ENCODE data around the gene GDPD5.

GRCh38 chr11:75568616-75569219 is 43.0 kb upstream of the GDPD5 start:
- TF ChIP-seq, protein P1, sequence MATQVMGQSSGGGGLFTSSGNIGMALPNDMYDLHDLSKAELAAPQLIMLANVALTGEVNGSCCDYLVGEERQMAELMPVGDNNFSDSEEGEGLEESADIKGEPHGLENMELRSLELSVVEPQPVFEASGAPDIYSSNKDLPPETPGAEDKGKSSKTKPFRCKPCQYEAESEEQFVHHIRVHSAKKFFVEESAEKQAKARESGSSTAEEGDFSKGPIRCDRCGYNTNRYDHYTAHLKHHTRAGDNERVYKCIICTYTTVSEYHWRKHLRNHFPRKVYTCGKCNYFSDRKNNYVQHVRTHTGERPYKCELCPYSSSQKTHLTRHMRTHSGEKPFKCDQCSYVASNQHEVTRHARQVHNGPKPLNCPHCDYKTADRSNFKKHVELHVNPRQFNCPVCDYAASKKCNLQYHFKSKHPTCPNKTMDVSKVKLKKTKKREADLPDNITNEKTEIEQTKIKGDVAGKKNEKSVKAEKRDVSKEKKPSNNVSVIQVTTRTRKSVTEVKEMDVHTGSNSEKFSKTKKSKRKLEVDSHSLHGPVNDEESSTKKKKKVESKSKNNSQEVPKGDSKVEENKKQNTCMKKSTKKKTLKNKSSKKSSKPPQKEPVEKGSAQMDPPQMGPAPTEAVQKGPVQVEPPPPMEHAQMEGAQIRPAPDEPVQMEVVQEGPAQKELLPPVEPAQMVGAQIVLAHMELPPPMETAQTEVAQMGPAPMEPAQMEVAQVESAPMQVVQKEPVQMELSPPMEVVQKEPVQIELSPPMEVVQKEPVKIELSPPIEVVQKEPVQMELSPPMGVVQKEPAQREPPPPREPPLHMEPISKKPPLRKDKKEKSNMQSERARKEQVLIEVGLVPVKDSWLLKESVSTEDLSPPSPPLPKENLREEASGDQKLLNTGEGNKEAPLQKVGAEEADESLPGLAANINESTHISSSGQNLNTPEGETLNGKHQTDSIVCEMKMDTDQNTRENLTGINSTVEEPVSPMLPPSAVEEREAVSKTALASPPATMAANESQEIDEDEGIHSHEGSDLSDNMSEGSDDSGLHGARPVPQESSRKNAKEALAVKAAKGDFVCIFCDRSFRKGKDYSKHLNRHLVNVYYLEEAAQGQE (IDR thresholded peaks at IDR 0.05) = no peak
- TF ChIP-seq CTCF (IDR thresholded peaks at IDR 0.05) = no peak
- TF ChIP-seq ESRRA (IDR thresholded peaks at IDR 0.05; ENCODE audit: borderline replicate concordance, low read length) = no peak
- TF ChIP-seq SREBF2 (IDR thresholded peaks at IDR 0.05) = no peak
- TF ChIP-seq HDAC2 (IDR thresholded peaks at IDR 0.05) = no peak
- no peak for TF ChIP-seq HEYL (CRISPR knock-in tag; IDR thresholded peaks at IDR 0.05)
- TF ChIP-seq POLR2A (IDR thresholded peaks at IDR 0.05; ENCODE audit: low read length) = no peak
- TF ChIP-seq, protein P2, sequence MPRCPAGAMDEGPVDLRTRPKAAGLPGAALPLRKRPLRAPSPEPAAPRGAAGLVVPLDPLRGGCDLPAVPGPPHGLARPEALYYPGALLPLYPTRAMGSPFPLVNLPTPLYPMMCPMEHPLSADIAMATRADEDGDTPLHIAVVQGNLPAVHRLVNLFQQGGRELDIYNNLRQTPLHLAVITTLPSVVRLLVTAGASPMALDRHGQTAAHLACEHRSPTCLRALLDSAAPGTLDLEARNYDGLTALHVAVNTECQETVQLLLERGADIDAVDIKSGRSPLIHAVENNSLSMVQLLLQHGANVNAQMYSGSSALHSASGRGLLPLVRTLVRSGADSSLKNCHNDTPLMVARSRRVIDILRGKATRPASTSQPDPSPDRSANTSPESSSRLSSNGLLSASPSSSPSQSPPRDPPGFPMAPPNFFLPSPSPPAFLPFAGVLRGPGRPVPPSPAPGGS (IDR thresholded peaks at IDR 0.05) = no peak
- no peak for TF ChIP-seq CHD4 (IDR thresholded peaks at IDR 0.05; ENCODE audit: borderline replicate concordance)
- TF ChIP-seq JUN (IDR thresholded peaks at IDR 0.05) = no peak
- no peak for TF ChIP-seq CEBPB (IDR thresholded peaks at IDR 0.05)
